HG02885 (cell line): ENCODE measurements around the gene PRAMEF18.
"Not testable (repeated sequence)": the region's sequence is repeated elsewhere in the genome, so short reads cannot be mapped to it uniquely, and the experiment has no call there.

Experiments used
- ATAC-seq: cut with Tn5 transposase; IDR thresholded peaks from one replicate; pipeline ENCODE4 v1.9.1; 2021; ENCODE audit warnings: mild to moderate bottlenecking; ENCODE audit not compliant: unreplicated experiment, poor library complexity

The PRAMEF18 gene

GRCh38 chr1:13225675-13226204 is at the start of gene PRAMEF18:
PRAMEF18 (minus strand) TSS chr1:13226154; CDS start chr1:13226106, 48 bp downstream.
- ATAC-seq = not testable (repeated sequence)

- not testable (repeated sequence) for ATAC-seq
These were observed 39.2 kb upstream of the PRAMEF18 start for GRCh38 chr1:13265124-13265523.

DNA sequence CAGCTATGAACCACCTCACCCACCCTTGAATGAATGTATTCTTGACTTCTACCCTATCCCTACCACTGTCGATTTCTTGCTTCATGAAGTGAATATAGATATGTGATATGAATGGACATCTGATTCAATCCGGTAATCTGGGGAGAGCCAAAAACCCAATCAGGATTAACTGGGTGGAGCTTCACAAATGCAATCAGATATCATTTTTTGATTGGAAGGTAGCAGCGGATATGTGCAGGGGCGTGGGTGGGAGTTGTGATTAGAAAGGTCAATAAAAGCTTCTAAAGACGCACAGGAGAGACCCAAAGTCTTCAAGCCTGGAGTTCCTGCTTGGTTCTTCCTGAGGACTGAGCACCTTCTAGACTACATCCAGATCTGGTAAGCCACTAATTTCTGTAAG is 27.9 kb upstream of the PRAMEF18 start, which contains the start of gene PRAMEF5:
TSS of gene PRAMEF5 (plus strand) at position 301 of the 400 bp plus-strand sequence. CDS start 5,071 bp downstream, outside the sequence.
- ATAC-seq = not testable (repeated sequence)

DNA sequence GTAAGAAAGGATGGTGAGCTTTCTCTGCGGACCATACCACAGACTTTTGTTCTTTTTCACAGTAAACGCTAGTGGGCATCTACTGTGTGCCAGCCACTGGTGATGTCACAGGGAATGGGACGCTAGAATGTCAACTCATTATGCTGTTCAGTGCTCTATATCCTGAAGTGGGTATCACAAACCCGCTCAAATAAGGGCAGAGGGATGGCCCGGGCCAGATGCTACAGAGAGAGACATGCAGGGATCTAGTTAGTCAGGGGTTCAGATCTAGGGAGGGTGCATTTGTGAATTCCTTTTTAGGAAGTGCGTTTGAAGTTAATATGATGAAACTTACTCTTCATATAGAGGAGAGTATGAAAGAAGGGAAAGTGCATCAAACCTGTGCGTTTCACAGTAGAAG is 21.2 kb upstream of the PRAMEF18 start:
- ATAC-seq = not testable (repeated sequence)

DNA sequence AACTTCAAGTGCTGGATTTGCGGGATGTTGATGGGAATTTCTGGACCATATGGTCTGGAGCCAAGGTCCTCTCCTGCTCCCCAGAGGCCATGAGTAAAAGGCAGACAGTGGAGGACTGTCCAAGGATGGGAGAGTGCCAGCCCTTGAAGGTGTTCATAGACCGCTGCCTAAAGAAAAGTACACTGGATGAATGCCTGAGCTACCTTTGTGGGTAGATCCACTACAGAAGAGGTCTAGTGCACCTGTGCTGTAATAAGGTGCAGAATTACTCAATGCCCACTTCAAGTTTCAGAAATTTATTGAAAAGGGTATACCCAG is 20.6 kb upstream of the PRAMEF18 start:
- ATAC-seq = not testable (repeated sequence)

DNA sequence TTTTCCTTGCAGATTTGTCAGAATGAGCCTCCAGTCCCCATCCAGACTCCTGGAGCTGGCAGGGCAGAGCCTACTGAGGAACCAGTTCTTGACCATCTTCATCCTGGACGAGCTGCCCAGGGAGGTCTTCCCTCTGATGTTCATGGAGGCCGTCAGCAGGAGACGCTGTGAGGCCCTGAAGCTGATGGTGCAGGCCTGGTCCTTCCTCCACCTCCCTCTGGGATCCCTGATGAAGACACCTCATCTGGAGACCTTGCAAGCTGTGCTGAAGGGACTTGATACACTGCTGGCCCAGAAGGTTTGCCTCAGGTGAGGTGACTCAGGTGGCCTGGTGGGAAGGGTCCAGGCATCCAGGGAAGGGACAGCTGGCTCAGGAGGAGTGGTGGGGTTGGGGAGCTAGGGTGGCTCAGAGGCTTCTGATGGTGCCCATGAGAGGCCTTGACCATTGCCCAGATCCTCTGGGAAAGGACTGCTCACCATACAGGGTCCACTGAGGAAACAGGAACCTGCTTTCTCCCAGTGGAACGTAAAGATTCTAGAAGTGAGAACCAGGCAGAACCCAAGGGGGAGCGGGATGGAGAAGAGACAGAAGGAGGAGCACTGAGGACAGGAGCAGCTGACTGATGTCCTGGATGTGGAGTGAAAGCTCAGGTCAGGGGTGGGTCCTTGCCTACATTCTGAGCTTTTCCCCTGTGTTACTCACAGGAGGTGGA is 20.0 kb upstream of the PRAMEF18 start:
- ATAC-seq = not testable (repeated sequence)

GRCh38 chr1:13243536-13244263 is 17.7 kb upstream of the PRAMEF18 start:
- ATAC-seq = not testable (repeated sequence)

DNA sequence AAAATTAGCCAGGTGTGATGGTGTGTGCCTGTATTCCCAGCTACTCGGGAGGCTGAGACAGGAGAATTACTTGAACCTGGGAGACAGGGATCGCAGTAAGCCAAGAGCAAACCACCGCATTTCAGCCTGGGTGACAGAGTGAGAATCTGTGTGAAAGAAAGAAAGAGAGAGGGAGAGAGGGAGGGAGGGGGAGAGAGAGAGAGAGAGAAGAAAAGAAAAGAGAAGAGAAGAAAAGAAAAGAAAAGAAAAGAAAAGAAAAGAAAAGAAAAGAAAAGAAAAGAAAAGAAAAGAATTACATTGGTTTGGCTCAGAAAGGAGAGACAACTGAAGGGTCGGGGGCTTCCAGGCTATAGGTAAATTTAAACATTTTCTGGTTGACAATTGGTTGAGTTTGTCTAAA is 13.7 kb upstream of the PRAMEF18 start:
- not testable (repeated sequence) for ATAC-seq

- not testable (repeated sequence) for ATAC-seq
These were observed 11.6 kb upstream of the PRAMEF18 start for GRCh38 chr1:13237572-13237971.

GRCh38 chr1:13234057-13234456 is 8.1 kb upstream of the PRAMEF18 start:
- not testable (repeated sequence) for ATAC-seq

DNA sequence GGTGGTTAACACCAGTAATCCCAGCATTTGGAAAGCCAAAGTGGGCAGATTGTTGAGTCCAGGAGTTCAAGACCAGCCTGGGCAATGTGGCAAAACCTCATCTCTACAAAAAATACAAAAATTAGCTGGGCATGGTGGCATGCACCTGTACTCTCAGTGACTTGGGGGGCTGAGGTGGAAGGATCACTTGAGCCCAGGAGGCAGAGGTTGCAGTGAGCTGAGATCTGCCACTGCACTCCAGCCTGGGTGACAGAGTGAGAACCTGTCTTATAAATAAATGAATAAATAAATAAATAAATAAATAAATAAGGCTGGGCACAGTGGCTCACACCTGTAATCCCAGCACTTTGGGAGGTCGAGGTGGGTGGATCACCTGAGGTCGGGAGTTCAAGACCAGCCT is 6.1 kb upstream of the PRAMEF18 start:
- not testable (repeated sequence) for ATAC-seq

- not testable (repeated sequence) for ATAC-seq
These were observed 5.3 kb upstream of the PRAMEF18 start for GRCh38 chr1:13231061-13231750.

GRCh38 chr1:13230601-13231000 is 4.6 kb upstream of the PRAMEF18 start:
- ATAC-seq = not testable (repeated sequence)

- ATAC-seq = not testable (repeated sequence)
These were observed 4.1 kb upstream of the PRAMEF18 start for GRCh38 chr1:13230096-13230495.

DNA sequence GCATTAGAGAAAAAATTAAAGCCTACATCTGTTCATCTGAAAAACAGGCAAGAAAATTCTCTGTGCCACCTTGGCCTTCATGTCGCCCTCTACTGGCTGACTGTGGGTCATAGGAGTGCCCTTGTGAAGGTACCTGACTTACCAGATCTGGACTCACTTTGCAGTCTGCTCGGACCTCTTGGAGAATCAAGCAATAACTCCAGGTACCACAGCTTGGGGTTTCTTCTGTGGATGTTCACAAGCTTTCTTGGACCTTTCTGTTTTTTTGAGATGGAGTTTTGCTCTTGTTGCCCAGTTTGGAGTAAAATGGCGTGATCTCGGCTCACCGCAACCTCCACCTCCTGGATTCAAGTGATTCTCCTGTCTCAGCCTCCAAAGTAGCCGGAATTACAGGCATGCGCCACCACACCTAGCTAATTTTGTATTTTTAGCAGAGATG is 2.4 kb upstream of the PRAMEF18 start:
- ATAC-seq = no peak

DNA sequence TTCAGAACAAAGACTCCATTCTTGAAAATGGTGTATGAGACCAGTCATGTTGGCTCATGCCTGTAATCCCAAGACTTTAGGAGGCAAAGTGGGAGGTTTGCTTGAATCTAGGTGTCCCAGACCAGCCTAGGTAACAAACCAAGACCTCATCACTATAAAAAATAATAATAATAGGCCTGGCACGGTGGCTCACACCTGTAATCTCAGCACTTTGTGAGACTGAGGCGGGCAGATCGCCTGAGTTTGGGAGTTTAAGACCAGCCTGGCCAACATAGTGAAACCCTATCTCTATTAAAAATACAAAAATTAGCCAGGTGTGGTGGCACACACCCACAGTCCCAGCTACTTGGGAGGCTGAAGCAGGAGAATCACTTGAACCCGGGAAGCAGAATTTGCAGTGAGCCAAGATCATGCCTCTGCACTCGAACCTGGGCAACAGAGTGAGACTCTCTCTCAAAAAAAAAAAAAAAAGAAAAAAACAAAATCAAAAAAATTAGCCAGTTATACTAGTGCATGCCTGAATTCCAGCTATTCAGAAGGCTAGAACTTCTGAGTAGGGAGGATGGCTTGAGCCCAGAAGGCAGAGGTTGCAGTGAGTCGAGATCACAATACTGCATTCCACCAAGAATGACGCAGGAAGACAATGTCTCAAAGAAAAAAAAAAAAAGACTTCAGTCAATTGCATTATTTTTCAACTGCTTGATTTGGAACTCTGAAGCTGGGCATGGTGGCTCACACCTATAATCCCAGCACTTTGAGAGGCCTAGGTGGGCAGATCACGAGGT is 1.5 kb upstream of the PRAMEF18 start:
- not testable (repeated sequence) for ATAC-seq

DNA sequence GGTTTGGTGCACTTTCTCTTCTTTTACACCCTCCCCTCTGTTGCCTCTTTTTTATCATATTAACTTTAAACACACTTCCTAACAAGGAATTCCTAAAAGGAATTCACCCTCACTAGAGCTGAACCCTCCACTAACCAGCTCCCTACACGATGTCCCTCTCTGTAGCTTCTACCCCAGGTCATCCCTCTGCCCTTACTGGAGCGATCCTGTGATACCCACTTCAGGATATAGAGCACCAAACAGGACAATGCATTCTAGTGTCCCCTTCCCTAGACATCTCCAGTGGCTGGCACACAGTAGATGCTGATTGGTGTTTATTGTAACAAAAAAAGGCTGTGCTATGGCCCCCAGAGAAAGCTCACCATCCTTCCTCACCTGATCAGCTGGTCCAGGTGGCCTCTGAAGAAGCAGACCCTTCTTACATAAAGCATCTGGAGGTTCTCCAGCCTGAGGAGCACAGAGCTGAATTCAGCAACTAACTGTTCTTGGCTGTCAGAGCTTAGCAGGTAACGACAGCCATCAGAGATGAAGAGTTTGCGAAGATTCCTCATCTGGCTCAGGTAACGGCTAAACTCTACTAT is 1.4 kb downstream of the PRAMEF18 start:
- ATAC-seq = no peak

- not testable (repeated sequence) for ATAC-seq
These were observed 3.2 kb downstream of the PRAMEF18 start for GRCh38 chr1:13222788-13223187.

- ATAC-seq = not testable (repeated sequence)
These were observed 6.8 kb downstream of the PRAMEF18 start for GRCh38 chr1:13219203-13219602.
